Ovary (tissue), 9 donors: ENCODE measurements around the gene DNAJC25. TPM values are rescaled to one million over a fixed set of nuclear protein-coding genes. Genes with fewer than 3 reads are reported as not detected.

Experiments
- DNase-seq, 5 donors: peaks; one replicate each; pipeline ENCODE4 v3.0.0-alpha.2; 2019 to 2020
- H3K27ac ChIP-seq, 2 donors: fragments of 200-600 bp; one replicate each; pipeline versions ENCODE4 v1.5.1 to v1.8.0; 2019 to 2022
- H3K27me3 ChIP-seq: fragments of 200-600 bp; one replicate; pipeline ENCODE4 v1.8.0; 2022
- H3K36me3 ChIP-seq: fragments of 200-600 bp; sonication (generic); one replicate; pipeline ENCODE4 v1.5.1; 2019
- H3K4me1 ChIP-seq: one replicate; pipeline ENCODE4 v1.8.1; 2013; ENCODE audit warnings: mild to moderate bottlenecking, moderate library complexity; ENCODE audit not compliant: insufficient read depth
- H3K4me3 ChIP-seq: fragments of 200-600 bp; sonication (generic); one replicate; pipeline ENCODE4 v1.5.1; 2017
- H3K9me3 ChIP-seq, 2 donors: fragments of 200-600 bp in 1 of 2; sonication (generic) in 1 of 2; one replicate each; pipeline versions ENCODE4 v1.5.1 to v1.8.1; 2013 to 2019; ENCODE audit warnings: mild to moderate bottlenecking in 1 of 2, moderate library complexity in 1 of 2
- CTCF ChIP-seq, 3 donors: fragments of 450-650 bp in 2 of 3; fragments of 200-600 bp in 1 of 3; IDR thresholded peaks; one replicate each; pipeline versions ENCODE4 v1.5.1 to v1.8.0; 2016 to 2022; ENCODE audit warnings: antibody characterized with exemption in 3 of 3, mild to moderate bottlenecking in 1 of 3
- EP300 ChIP-seq: sonication (generic); formaldehyde crosslinking; IDR thresholded peaks from one replicate; pipeline ENCODE4 v1.6.1; 2017; ENCODE audit warnings: antibody characterized with exemption
- POLR2A ChIP-seq: fragments of 450-650 bp; IDR thresholded peaks from one replicate; pipeline ENCODE4 v1.6.1; 2017; ENCODE audit warnings: antibody characterized with exemption, mild to moderate bottlenecking, moderate library complexity
- WGBS, 3 donors: extraction: QIAGEN DNeasy Blood & Tissue Kit in 1 of 3; methylation state at CpG; one replicate each; pipeline versions ENCODE4 v1.1.5 to v1.1.7; 2013 to 2017; 5-methylcytosine and 5-hydroxymethylcytosine counted together
- intact Hi-C, 4 donors: fragments of 100-400 bp; cut with DNase I; formaldehyde crosslinking; loops; one replicate each; pipeline versions ENCODE4 v1.11.0 to v1.15.1; 2022 to 2023
- polyA plus RNA-seq, 2 donors: library from polyadenylated mRNA; stranded (reverse); fragments of 200-250 nt in 1 of 2; fragments of 350-450 nt in 1 of 2; fragmentation: Illumina TruSeq in 1 of 2; extraction: RNeasy Lipid Tissue Mini Kit (QIAGEN cat#74804) in 1 of 2; gene quantifications; one replicate each; pipeline ENCODE4 v1.2.3, GENCODE V29; 2013 to 2014
- total RNA-seq, 7 donors: library from RNA; depleted of rRNA in 2 of 7; stranded (reverse); fragments of >200 nt in 2 of 7; fragmentation: NEBNext Ultra II Directional in 3 of 7; extraction: Animal tissue kit (Norgen Biotek cat#: 25700) in 3 of 7; gene quantifications; one replicate each; pipeline versions ENCODE4 v1.1.0 to v1.2.4, GENCODE V29; 2016 to 2023
- donor health status: DM: no; HTN: no; CAD: no; lungs with moderate emphysema.
- donor health status: DM: no; HTN: no; CAD: no.
- donor health status: Bipolar disorder and iron deficiency.
- donor health status: DM: yes; HTN: yes; CAD: no.
- donor health status: DM: no; HTN: no; CAD: no.
- donor health status: DM: yes; HTN: yes; CAD: no.

The DNAJC25 gene
- total and polyA plus RNA-seq, 9 donors = 5.3 to 12.3 (median 7.9) TPM

GRCh38 chr9:111597852-111598732 is 33.0 kb upstream of the DNAJC25 start:
- TF ChIP-seq CTCF (IDR thresholded peaks at IDR 0.05) (peak; percentile 6 to 59 (median 33)), POLR2A (no peak), EP300 (no peak)

GRCh38 chr9:111598733-111599091 is 32.4 kb upstream of the DNAJC25 start:
- no peaks in the 10 kb centered on the region for H3K9me3 ChIP-seq
- no peaks in the 10 kb centered on the region for H3K27me3 ChIP-seq
- TF ChIP-seq POLR2A = no peak
- no peak for TF ChIP-seq EP300
- no peak for TF ChIP-seq CTCF (IDR thresholded peaks at IDR 0.05)
- intact Hi-C loops = loop anchor here in 2 of 4 donors (10.0 kb wide), 1 partner anchor 476 kb away; no protein-coding TSS in a partner anchor
- no peaks in the 10 kb centered on the region for H3K4me1 ChIP-seq
- peak overlapping the region; percentile 67 to 77 for H3K27ac ChIP-seq
- H3K36me3 ChIP-seq = no peaks in the 10 kb centered on the region
- 0 to 2% (median 2%) methylated on average over 16 of the region's 16 CpGs for WGBS, 3 donors
- peak; percentile 20 to 59 (median 43) for DNase-seq
- H3K4me3 ChIP-seq = peak overlapping the region; percentile 93

More at GRCh38 chr9:111597852-111598732, 33.0 kb upstream of the DNAJC25 start:
- Histone ChIP-seq H3K27ac (peak overlapping the region; percentile 67 to 77), H3K27me3 (no peaks in the 10 kb centered on the region), H3K36me3 (no peaks in the 10 kb centered on the region), H3K4me1 (no peaks in the 10 kb centered on the region), H3K9me3 (no peaks in the 10 kb centered on the region), H3K4me3 (peak overlapping the region; percentile 93)
- 0 to 1% (median 1%) methylated on average over 41 of the region's 41 CpGs for WGBS, 3 donors
- DNase-seq = peak; percentile 63 to 78 (median 68)
- intact Hi-C loops = loop anchor here in 2 of 4 donors (10.0 kb wide), 1 partner anchor 477 kb away; no protein-coding TSS in a partner anchor

- 0 to 1% (median 1%) methylated on average over 63 to 64 of the region's 64 CpGs for WGBS, 3 donors
- Histone ChIP-seq H3K27ac (peak within 1 kb of the TSS; percentile 67 to 77), H3K9me3 (no peaks in the 10 kb centered on the region), H3K4me3 (peak within 1 kb of the TSS; percentile 93), H3K27me3 (no peaks in the 10 kb centered on the region), H3K4me1 (no peaks in the 10 kb centered on the region), H3K36me3 (no peaks in the 10 kb centered on the region)
- peak; percentile 83 to 89 (median 86) for DNase-seq
- TF ChIP-seq POLR2A (no peak), CTCF (IDR thresholded peaks at IDR 0.05) (no peak), EP300 (no peak)
- intact Hi-C loops = loop anchor here in 2 of 4 donors (10.0 kb wide), 1 partner anchor 475 kb away; no protein-coding TSS in a partner anchor
These were observed 31.8 kb upstream of the DNAJC25 start, which contains the start of gene PTGR1 for GRCh38 chr9:111599092-111599954. PTGR1 (minus strand) TSS chr9:111599647; CDS start chr9:111597422, 2,225 bp downstream.

- Histone ChIP-seq H3K4me3 (peak overlapping the region; percentile 93), H3K9me3 (no peaks in the 10 kb centered on the region), H3K4me1 (no peaks in the 10 kb centered on the region), H3K27ac (peak overlapping the region; percentile 67 to 77), H3K27me3 (no peaks in the 10 kb centered on the region), H3K36me3 (no peaks in the 10 kb centered on the region)
- 4 to 10% (median 6%) methylated on average over 13 to 17 of the region's 17 CpGs for WGBS, 3 donors
- intact Hi-C loops = loop anchor here in 2 of 4 donors (10.0 kb wide), 1 partner anchor 475 kb away; no protein-coding TSS in a partner anchor
- no peak for TF ChIP-seq EP300
- TF ChIP-seq POLR2A = no peak
- TF ChIP-seq CTCF (IDR thresholded peaks at IDR 0.05) = no peak
- DNase-seq = no peak
These were observed 31.2 kb upstream of the DNAJC25 start for GRCh38 chr9:111599955-111600343.
